Measurements from ENCODE around the gene SPOCK2. TPM values are rescaled to one million over a fixed set of nuclear protein-coding genes. Genes with fewer than 3 reads are reported as not detected.

The SPOCK2 gene
- total and polyA plus RNA-seq, 2 donors (not counting 1 experiment from before 2014, with no cell fraction given) = 39.1 to 139 TPM

GRCh38 chr10:72096115-72097000 is 8.0 kb upstream of the SPOCK2 start:
- intact Hi-C loops (cut with micrococcal nuclease) = no loop called here
- Histone ChIP-seq H3K27me3 (replicated peaks in 1 of 4; ENCODE audit: control extremely low read depth in 1 of 4, control insufficient read depth in 3 of 4, insufficient read depth in 4 of 4, low read length in 3 of 4) (no peaks in the 10 kb centered on the region), H3K9ac (ENCODE audit: low read length) (no peak overlapping the region), H3K4me2 (replicated peaks; ENCODE audit: low read depth, low read length, poor library complexity, severe bottlenecking) (no peak overlapping the region), H2AFZ (ENCODE audit: insufficient read depth, low read depth, low read length, poor library complexity, severe bottlenecking) (no peak overlapping the region), H4K20me1 (ENCODE audit: control insufficient read depth, insufficient read depth, low read length, poor library complexity, severe bottlenecking) (no peaks in the 10 kb centered on the region), H3K79me2 (ENCODE audit: control insufficient read depth, insufficient read depth, low read length) (peaks cover 3% of the 10 kb centered on the region), H3K9me3 (ENCODE audit: control extremely low read depth in 1 of 3, control insufficient read depth in 2 of 3, insufficient read depth in 1 of 3, low read length in 2 of 3) (no peaks in the 10 kb centered on the region), H3K4me1 (ENCODE audit: control insufficient read depth in 2 of 2, insufficient read depth in 2 of 2, low read length in 2 of 2) (no peaks in the 10 kb centered on the region), H3K4me3 (ENCODE audit: control extremely low read depth in 1 of 5, extremely low read depth in 1 of 5, insufficient read depth in 1 of 5, low read depth in 2 of 5, low read length in 4 of 5) (no peak overlapping the region), H3K27ac (ENCODE audit: low read length in 2 of 2) (no peak overlapping the region), H3K36me3 (replicated peaks in 1 of 2; ENCODE audit: control extremely low read depth in 1 of 2, control insufficient read depth in 1 of 2, extremely low read depth in 1 of 2, insufficient read depth in 2 of 2, low read length in 1 of 2) (peaks cover 2 to 28% of the 10 kb centered on the region in 2 experiments)
- Mint-ChIP-seq H3K9me3 (ENCODE audit: insufficient read depth) (no peaks in the 10 kb centered on the region), H3K27me3 (no peaks in the 10 kb centered on the region), H3K4me3 (no peak overlapping the region), H3K27ac (no peak overlapping the region), H3K4me1 (peaks cover 3% of the 10 kb centered on the region)
- 91% methylated on average over 3 of the region's 9 CpGs for WGBS (ENCODE audit: insufficient coverage)
- no peak for ATAC-seq (ENCODE audit: low read depth)
- DNase-seq = no peak
- POLR2A ChIA-PET = interaction anchor here (0.7 kb wide), 1 partner anchor 119 kb away, joined by 4 read pairs; no protein-coding TSS in a partner anchor
- no peak for TF ChIP-seq EZH2 (IDR thresholded peaks at IDR 0.05; ENCODE audit: borderline replicate concordance, insufficient read depth, low read depth, low read length, poor library complexity, severe bottlenecking)
- TF ChIP-seq, protein P1, sequence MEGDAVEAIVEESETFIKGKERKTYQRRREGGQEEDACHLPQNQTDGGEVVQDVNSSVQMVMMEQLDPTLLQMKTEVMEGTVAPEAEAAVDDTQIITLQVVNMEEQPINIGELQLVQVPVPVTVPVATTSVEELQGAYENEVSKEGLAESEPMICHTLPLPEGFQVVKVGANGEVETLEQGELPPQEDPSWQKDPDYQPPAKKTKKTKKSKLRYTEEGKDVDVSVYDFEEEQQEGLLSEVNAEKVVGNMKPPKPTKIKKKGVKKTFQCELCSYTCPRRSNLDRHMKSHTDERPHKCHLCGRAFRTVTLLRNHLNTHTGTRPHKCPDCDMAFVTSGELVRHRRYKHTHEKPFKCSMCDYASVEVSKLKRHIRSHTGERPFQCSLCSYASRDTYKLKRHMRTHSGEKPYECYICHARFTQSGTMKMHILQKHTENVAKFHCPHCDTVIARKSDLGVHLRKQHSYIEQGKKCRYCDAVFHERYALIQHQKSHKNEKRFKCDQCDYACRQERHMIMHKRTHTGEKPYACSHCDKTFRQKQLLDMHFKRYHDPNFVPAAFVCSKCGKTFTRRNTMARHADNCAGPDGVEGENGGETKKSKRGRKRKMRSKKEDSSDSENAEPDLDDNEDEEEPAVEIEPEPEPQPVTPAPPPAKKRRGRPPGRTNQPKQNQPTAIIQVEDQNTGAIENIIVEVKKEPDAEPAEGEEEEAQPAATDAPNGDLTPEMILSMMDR (IDR thresholded peaks at IDR 0.05) = no peak
- CTCF ChIA-PET = interaction anchor here (1.0 to 1.4 kb wide), 2 partner anchors 48 to 126 kb away, joined by 3 to 4 read pairs; no protein-coding TSS in a partner anchor

DNA sequence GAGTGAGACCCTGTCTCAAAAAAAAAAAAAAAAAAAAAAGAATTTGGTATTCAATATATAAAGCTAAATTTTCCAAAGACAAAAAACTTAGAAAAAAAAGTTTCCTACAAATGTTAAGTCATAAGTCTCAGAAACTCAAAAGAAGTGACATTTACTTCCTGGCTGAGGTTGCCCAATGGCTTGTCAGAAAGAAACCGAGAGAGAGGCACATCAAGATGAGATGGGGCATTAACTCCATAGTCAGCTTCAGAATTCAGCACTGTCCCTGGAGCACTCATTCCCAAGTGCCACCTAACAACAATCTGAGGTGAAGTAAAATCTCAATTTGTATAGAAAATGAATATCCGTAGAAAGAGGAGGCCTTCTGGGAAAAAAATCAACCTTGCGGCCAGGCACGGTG is 6.8 kb upstream of the SPOCK2 start:
- Histone ChIP-seq H3K27ac (ENCODE audit: low read length in 2 of 2) (no peak overlapping the region), H3K9ac (ENCODE audit: low read length) (no peak overlapping the region), H3K4me3 (ENCODE audit: control extremely low read depth in 1 of 5, extremely low read depth in 1 of 5, insufficient read depth in 1 of 5, low read depth in 2 of 5, low read length in 4 of 5) (no peak overlapping the region), H3K4me2 (replicated peaks; ENCODE audit: low read depth, low read length, poor library complexity, severe bottlenecking) (no peak overlapping the region), H3K9me3 (ENCODE audit: control extremely low read depth in 1 of 3, control insufficient read depth in 2 of 3, insufficient read depth in 1 of 3, low read length in 2 of 3) (no peaks in the 10 kb centered on the region), H3K4me1 (ENCODE audit: control insufficient read depth in 2 of 2, insufficient read depth in 2 of 2, low read length in 2 of 2) (no peaks in the 10 kb centered on the region), H3K36me3 (replicated peaks in 1 of 2; ENCODE audit: control extremely low read depth in 1 of 2, control insufficient read depth in 1 of 2, extremely low read depth in 1 of 2, insufficient read depth in 2 of 2, low read length in 1 of 2) (peaks cover 2 to 21% of the 10 kb centered on the region in 2 experiments), H2AFZ (ENCODE audit: insufficient read depth, low read depth, low read length, poor library complexity, severe bottlenecking) (no peak overlapping the region), H3K79me2 (ENCODE audit: control insufficient read depth, insufficient read depth, low read length) (peaks cover 13% of the 10 kb centered on the region), H3K27me3 (replicated peaks in 1 of 4; ENCODE audit: control extremely low read depth in 1 of 4, control insufficient read depth in 3 of 4, insufficient read depth in 4 of 4, low read length in 3 of 4) (no peaks in the 10 kb centered on the region), H4K20me1 (ENCODE audit: control insufficient read depth, insufficient read depth, low read length, poor library complexity, severe bottlenecking) (no peaks in the 10 kb centered on the region)
- Mint-ChIP-seq H3K27ac (no peak overlapping the region), H3K9me3 (ENCODE audit: insufficient read depth) (no peaks in the 10 kb centered on the region), H3K4me3 (no peak overlapping the region), H3K4me1 (peaks cover 3% of the 10 kb centered on the region), H3K27me3 (no peaks in the 10 kb centered on the region)
- CTCF ChIA-PET = interaction anchor here (0.9 to 1.4 kb wide), 2 partner anchors 47 to 178 kb away, joined by 3 to 4 read pairs; partner anchors contain the start of gene DDIT4
- whole genome bisulfite sequencing (ENCODE audit: insufficient coverage) = 100% methylated on average over 2 of the region's 4 CpGs
- DNase-seq (no peak), ATAC-seq (ENCODE audit: low read depth) (no peak)
- POLR2A ChIA-PET = interaction anchor here (0.7 to 0.8 kb wide), 3 partner anchors 31 to 223 kb away, joined by 4 read pairs; no protein-coding TSS in a partner anchor
- no peak for TF ChIP-seq EZH2 (IDR thresholded peaks at IDR 0.05; ENCODE audit: borderline replicate concordance, insufficient read depth, low read depth, low read length, poor library complexity, severe bottlenecking)
- TF ChIP-seq, protein P1 (IDR thresholded peaks at IDR 0.05) = no peak
- intact Hi-C loops (cut with micrococcal nuclease) = no loop called here

Data from B cell (primary cell).